ENCODE measurements around the gene PABPN1. TPM values are rescaled to one million over a fixed set of nuclear protein-coding genes. Genes with fewer than 3 reads are reported as not detected.
A peak's percentile ranks its signal among the peaks of the same experiment; 100 is the strongest.

The PABPN1 gene
- total and polyA plus RNA-seq, 4 donors: 40.9 to 59.6 (median 48.0) TPM

- no peak for TF ChIP-seq CTCF (IDR thresholded peaks at IDR 0.05; ENCODE audit: low read depth, low read length, missing input control)
Measured at GRCh38 chr14:23364164-23365035, 43.1 kb downstream of the PABPN1 start (continued).

- Histone ChIP-seq H3K27ac (ENCODE audit: low read depth in 1 of 2, low read length in 2 of 2) (peak within 1 kb of the TSS; percentile 54 to 62), H3K4me3 (ENCODE audit: low read depth in 1 of 3, low read length in 3 of 3) (peak within 1 kb of the TSS in 1 of 3 donors; percentile 37), H3K9me3 (ENCODE audit: control insufficient read depth in 4 of 4, low read length in 3 of 4) (no peaks in the 10 kb centered on the region), H3K27me3 (ENCODE audit: control insufficient read depth in 4 of 4, insufficient read depth in 4 of 4, low read length in 3 of 4) (peaks cover 0 to 8% (median 6%) of the 10 kb centered on the region in 4 donors), H3K36me3 (ENCODE audit: control insufficient read depth in 4 of 4, insufficient read depth in 3 of 4, low read depth in 1 of 4, low read length in 3 of 4) (no peaks in the 10 kb centered on the region), H3K4me1 (ENCODE audit: control insufficient read depth in 4 of 4, insufficient read depth in 4 of 4, low read length in 3 of 4) (peaks cover 2 to 12% (median 9%) of the 10 kb centered on the region in 4 donors), H3K9ac (ENCODE audit: low read depth in 1 of 2, low read length in 2 of 2) (no peak within 1 kb of the TSS)
- DNase-seq (ENCODE audit: low spot score): no peak
- no peak for TF ChIP-seq REST (IDR thresholded peaks at IDR 0.05)
- no peak for TF ChIP-seq TAF1 (conservative IDR thresholded peaks at IDR 0.05)
- no peak for TF ChIP-seq SP1 (IDR thresholded peaks at IDR 0.05)
- no peak for TF ChIP-seq NR2F2 (IDR thresholded peaks at IDR 0.05)
- TF ChIP-seq FOXA2 (IDR thresholded peaks at IDR 0.05): no peak
- TF ChIP-seq GABPA (IDR thresholded peaks at IDR 0.05 in 1 of 2, conservative IDR thresholded peaks at IDR 0.05 in 1 of 2): no peak
- TF ChIP-seq RAD21 (IDR thresholded peaks at IDR 0.05): no peak
- no peak for TF ChIP-seq ZBTB33 (IDR thresholded peaks at IDR 0.05)
- TF ChIP-seq ATF3 (IDR thresholded peaks at IDR 0.05): no peak
- no peak for TF ChIP-seq MAX (IDR thresholded peaks at IDR 0.05)
- no peak for TF ChIP-seq JUND (IDR thresholded peaks at IDR 0.05)
- WGBS: 3% methylated on average over 74 of the region's 74 CpGs
Measured at GRCh38 chr14:23365036-23365731, 43.9 kb downstream of the PABPN1 start, which contains the start of gene EFS. TSS of gene EFS (minus strand) at chr14:23365172. CDS start at chr14:23365025, 147 bp downstream.
